SU-DHL-6 (cell line): ENCODE measurements around the gene APOC3.

Experiments
- CTCF ChIP-seq: fragments of 200-600 bp; sonication (generic); IDR thresholded peaks from one replicate; pipeline ENCODE4 v1.5.1; 2017; ENCODE audit warnings: antibody characterized with exemption, mild to moderate bottlenecking, low read length, moderate library complexity; ENCODE audit not compliant: insufficient read depth, poor library complexity, severe bottlenecking
- EZH2phosphoT487 ChIP-seq: fragments of 200-600 bp; sonication (generic), shearing (Covaris generic); conservative IDR thresholded peaks from 2 replicates; pipeline ENCODE4 v1.6.1; 2018; ENCODE audit warnings: mild to moderate bottlenecking, antibody characterized with exemption, low read length, moderate library complexity, mixed read lengths

DNA sequence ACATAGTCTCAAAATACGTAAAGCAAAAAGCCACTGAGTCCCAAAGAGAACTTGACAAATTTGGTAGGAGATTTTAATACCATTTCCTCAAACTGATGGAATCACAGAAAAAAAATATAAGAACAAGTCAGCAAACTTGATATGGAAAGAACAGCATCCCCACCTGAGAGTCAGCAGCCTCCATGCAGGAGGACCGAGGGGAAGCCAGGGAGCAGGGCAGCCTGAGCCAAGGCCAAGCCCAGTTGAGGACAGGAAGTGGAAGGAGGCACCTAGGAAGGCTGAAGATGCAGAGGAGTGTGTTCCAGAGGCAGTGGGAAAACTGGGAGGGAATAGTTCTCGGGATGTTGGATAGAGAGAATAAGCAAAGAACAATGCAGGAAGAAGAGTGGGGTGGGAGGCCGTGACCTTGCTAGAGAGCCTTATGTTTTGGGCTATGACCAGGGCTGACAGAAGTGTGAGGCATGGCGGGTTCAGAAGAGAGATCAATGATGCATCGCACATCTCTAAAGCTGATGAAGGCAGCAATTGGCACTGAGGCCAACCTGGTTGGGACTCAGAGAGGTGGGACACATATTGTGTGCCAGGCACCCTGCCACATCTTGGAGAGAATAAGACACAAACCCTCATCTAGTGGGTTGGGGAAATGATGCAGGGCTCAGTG lies 22.0 kb upstream of the APOC3 start:
- TF ChIP-seq CTCF = no peak
- TF ChIP-seq EZH2phosphoT487 = no peak
